RWPE2 (cell line): ENCODE measurements around the gene UVSSA.
A peak's percentile ranks its signal among the peaks of the same experiment; 100 is the strongest.

Experiments
- ATAC-seq: fragments of 200-7000 bp; cut with Tn5 transposase; 3 replicates; pipeline ENCODE4 v1.9.1; 2021; ENCODE audit warnings: low read depth
- DNase-seq: peaks from one replicate; pipeline ENCODE4 v3.0.0-alpha.2; 2020; ENCODE audit warnings: low spot score
- H3K27ac ChIP-seq: fragments of 450-650 bp; 2 replicates; pipeline ENCODE4 v1.5.1; 2017; ENCODE audit warnings: mild to moderate bottlenecking; ENCODE audit not compliant: poor library complexity, severe bottlenecking
- H3K27me3 ChIP-seq: fragments of 250-450 bp; sonication (Bioruptor Pico); 2 replicates; pipeline ENCODE4 v1.5.1; 2021; ENCODE audit warnings: mild to moderate bottlenecking, moderate library complexity; ENCODE audit not compliant: insufficient read depth, poor library complexity, severe bottlenecking
- H3K36me3 ChIP-seq: fragments of 250-450 bp; sonication (Bioruptor Pico); 2 replicates; pipeline ENCODE4 v1.5.1; 2020; ENCODE audit warnings: low read depth, mild to moderate bottlenecking, moderate library complexity
- H3K4me1 ChIP-seq: fragments of 250-450 bp; sonication (Bioruptor Pico); 2 replicates; pipeline ENCODE4 v1.5.1; 2021; ENCODE audit warnings: mild to moderate bottlenecking, moderate library complexity; ENCODE audit not compliant: insufficient read depth, poor library complexity, severe bottlenecking
- H3K4me3 ChIP-seq: fragments of 250-450 bp; sonication (Bioruptor Pico); 2 replicates; pipeline ENCODE4 v1.5.1; 2021; ENCODE audit warnings: mild to moderate bottlenecking, moderate library complexity; ENCODE audit not compliant: severe bottlenecking
- H3K9me3 ChIP-seq: fragments of 250-450 bp; sonication (Bioruptor Pico); 2 replicates; pipeline ENCODE4 v1.5.1; 2021; ENCODE audit warnings: mild to moderate bottlenecking, moderate library complexity; ENCODE audit not compliant: severe bottlenecking
- CTCF ChIP-seq: fragments of 450-650 bp; IDR thresholded peaks from one replicate; pipeline ENCODE4 v1.5.1; 2017; ENCODE audit warnings: mild to moderate bottlenecking, moderate library complexity; ENCODE audit not compliant: poor library complexity, severe bottlenecking

Gene UVSSA

GRCh38 chr4:1364748-1365147 is 17.7 kb downstream of the UVSSA start:
- H3K9me3 ChIP-seq = no peaks in the 10 kb centered on the region
- ATAC-seq (no peak), DNase-seq (no peak)
- no peaks in the 10 kb centered on the region for H3K4me1 ChIP-seq
- no peak overlapping the region for H3K27ac ChIP-seq
- no peaks in the 10 kb centered on the region for H3K36me3 ChIP-seq
- TF ChIP-seq CTCF = no peak
- H3K27me3 ChIP-seq = no peaks in the 10 kb centered on the region
- H3K4me3 ChIP-seq = no peak overlapping the region

GRCh38 chr4:1365271-1366178 is 18.5 kb downstream of the UVSSA start:
- no peaks in the 10 kb centered on the region for H3K36me3 ChIP-seq
- ATAC-seq (no peak), DNase-seq (peak; percentile 43)
- H3K4me1 ChIP-seq = no peaks in the 10 kb centered on the region
- TF ChIP-seq CTCF = no peak
- H3K4me3 ChIP-seq = no peak overlapping the region
- no peak overlapping the region for H3K27ac ChIP-seq
- H3K27me3 ChIP-seq = no peaks in the 10 kb centered on the region
- H3K9me3 ChIP-seq = no peaks in the 10 kb centered on the region

GRCh38 chr4:1366371-1367229 is 19.6 kb downstream of the UVSSA start:
- no peaks in the 10 kb centered on the region for H3K4me1 ChIP-seq
- H3K36me3 ChIP-seq = no peaks in the 10 kb centered on the region
- no peak overlapping the region for H3K4me3 ChIP-seq
- no peaks in the 10 kb centered on the region for H3K9me3 ChIP-seq
- no peak for ATAC-seq
- no peak for TF ChIP-seq CTCF
- DNase-seq = peak; percentile 48
- H3K27ac ChIP-seq = no peak overlapping the region
- H3K27me3 ChIP-seq = no peaks in the 10 kb centered on the region

- H3K27me3 ChIP-seq = no peaks in the 10 kb centered on the region
- no peak overlapping the region for H3K27ac ChIP-seq
- H3K9me3 ChIP-seq = no peaks in the 10 kb centered on the region
- H3K4me3 ChIP-seq = no peak overlapping the region
- peaks cover 4% of the 10 kb centered on the region for H3K36me3 ChIP-seq
- ATAC-seq = no peak
- TF ChIP-seq CTCF = no peak
- no peaks in the 10 kb centered on the region for H3K4me1 ChIP-seq
- DNase-seq = no peak
Measured at GRCh38 chr4:1367230-1367935, 20.4 kb downstream of the UVSSA start.
